COR-L47 (cell line): ENCODE measurements around the gene POR.
"Not testable (repeated sequence)": the region's sequence is repeated elsewhere in the genome, so short reads cannot be mapped to it uniquely, and the experiment has no call there.

Source experiments
- DNase-seq: peaks from one replicate; lab custom pipeline; 2025; lab: John Stamatoyannopoulos, UW

Gene POR

DNA sequence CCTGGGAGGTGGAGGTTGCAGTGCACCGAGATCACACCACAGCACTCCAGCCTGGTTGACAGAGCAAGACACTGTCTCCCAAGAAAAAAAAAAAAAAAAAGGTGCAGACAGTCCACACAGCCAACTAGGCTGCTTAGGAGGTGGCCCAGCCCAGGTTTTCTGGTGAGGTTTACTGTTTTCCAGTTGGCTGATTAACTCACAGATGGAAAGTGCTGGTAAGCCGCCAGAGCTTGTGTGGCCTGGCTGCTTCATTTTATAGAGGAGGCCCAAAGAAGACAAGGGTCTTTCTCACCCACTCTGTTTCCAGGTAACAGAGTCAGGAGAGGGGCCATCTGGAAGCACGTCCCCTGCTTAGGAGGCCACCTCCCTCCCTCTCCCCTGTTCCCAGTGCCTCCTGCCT is 29.9 kb upstream of the POR start:
- DNase-seq = no peak

DNA sequence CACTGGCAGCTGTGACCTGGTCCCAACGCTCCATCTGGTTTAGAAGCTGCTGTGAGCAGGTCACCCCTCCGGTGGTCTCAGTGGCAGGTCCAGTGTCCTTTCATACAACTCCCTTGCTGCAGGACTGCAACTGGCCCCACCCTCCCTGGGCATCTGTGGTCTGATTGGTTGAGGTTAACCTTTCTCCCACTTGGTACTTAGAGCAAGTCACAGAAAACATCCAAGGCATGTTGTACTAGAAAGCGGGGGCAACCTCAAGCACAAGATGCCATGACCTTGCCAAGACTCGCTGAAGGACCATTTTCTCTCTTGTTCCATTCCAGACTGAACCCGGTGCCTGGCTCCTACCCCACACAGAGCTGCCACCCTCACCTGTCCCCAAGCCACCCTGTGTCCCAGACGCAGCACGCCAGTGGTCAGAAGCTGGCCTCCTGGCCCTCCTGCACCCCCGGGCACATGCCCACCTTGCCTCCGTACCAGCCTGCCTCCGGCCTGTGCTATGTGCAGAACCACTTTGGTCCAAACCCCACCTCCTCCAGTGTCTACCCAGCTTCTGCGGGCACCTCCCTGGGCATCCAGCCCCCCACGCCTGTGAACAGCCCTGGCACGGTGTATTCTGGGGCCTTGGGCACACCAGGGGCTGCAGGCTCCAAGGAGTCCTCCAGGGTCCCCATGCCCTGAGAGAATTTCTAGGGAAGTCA is 27.1 kb upstream of the POR start:
- DNase-seq = no peak

DNA sequence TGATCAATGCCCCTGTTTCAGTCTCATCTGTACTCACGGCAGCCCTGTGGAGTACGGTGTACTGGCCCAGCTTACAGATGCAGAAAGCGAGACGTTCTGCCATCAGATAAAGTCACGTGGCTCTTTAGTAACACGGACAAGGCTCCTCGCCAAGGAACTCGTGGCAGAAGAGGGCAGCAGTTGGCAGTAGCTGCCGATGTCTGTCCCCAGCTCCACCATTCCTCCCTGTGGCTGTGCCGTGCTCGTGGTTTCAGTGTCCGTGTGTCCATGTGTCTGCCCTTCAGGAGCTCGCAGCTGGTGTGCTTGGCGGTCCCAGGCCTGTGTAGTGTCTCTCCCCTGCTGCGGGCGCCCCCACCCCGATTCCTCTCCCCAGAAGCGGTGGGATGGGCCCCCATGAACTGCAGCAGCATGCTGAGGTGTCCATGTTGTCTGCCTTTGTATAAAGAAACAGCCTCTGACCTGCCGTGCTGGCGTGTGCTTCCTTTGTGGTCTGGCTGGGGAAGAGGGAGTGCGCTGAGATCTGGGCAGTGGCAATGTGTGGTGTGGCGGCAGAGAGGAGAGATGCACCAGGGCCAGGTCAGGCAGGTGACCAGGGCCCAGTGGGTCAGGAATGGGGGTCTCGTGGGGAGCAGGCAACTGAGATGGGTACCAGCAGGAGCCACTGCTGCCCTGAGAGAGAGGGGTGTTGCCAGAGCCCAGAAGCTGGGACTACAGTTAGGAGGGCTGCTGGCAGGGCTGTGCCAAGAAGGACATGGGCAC is 26.3 kb upstream of the POR start:
- DNase-seq = no peak

DNA sequence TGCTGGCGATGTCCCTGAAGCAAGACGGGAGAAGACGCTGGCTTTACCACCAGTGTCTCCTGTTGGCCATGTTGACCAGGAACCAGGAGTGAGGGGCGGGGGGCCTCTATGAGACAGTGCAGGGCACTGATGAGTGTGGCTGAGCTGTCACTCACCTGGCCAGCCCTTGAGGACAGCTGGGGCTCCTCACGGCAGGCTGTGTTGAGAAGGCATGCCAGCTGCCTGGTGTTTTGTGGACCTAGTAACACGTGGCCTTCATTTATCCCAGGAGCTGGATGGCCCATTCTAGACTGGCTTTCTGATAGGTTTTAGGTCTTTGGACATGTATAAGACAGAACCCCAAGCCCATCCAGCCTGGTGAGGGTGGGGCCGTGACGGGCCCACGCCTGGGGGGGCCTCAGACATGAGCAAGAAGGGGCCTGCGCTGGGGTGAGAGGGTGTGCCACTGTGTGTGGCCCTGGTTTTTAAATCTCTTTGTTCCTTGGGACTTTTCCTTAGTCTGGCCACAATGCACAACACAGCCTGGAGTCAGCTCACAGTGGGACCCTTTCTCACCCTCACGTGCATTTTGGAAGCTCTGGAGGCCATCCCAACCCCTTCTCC is 25.6 kb upstream of the POR start:
- no peak for DNase-seq

DNA sequence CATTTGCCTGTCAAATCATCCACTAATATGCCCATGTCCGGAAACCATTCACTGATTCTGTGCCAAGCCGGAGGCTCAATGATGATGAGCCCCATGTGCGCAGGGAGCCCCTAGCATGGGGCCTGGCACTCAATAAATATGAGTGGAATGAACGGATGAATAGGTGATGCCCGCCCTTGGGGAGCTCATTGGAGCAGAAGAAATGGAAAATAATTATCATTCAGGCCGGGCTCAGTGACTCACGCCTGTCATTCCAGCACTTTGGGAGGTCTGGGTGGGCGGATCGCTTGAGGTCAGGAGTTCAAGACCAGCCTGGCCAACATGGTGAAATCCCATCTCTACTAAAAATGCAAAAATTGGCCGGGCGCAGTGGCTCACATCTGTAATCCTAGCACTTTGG is 25.1 kb upstream of the POR start:
- DNase-seq = no peak

DNA sequence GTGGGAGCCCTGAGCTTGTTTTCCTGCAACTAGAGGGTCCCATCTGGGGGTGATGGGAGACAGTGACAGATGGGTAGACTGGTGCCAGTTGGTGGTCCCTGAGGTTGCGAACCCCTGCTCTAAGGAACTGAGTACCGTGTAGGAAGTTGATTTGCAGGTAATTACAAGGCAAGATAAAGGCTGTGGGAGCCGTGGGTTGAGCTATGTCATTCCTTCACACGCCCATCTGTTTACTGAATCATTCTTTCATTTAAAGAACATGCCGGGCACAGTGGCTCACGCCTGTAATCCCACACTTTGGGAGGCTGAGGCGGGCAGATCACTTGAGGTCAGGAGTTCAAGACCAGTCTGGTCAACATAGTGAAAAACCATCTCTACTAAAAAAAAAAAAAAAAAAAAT is 23.7 kb upstream of the POR start:
- not testable (repeated sequence) for DNase-seq

DNA sequence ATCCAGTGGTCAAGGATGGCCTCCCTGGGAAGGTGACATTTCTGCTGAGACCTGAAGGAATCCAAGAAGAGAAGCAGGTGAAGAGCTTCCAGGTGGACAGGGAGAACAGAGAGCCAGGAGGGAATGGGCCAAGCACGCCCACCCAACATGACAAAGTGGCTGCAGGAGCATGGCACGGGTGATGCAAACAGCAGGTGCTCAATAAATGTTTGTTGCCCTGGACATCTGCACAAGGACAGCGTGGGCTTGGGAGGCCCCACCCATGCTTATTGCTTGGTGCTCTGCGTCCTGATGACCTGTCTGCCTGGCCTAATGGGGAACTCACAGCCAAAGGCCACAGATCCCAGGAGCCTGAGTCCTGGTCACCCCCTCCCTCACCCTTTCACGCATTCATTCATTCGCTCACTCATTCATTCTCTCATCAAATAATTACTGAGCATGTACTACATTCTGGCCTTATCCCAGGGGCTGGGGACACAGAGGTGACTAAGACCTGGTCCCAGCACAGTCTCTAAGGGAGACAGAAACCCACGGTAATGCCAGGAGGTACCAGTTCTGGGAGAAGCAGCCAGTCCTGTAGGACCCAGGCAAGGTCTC is 23.0 kb upstream of the POR start:
- no peak for DNase-seq

DNA sequence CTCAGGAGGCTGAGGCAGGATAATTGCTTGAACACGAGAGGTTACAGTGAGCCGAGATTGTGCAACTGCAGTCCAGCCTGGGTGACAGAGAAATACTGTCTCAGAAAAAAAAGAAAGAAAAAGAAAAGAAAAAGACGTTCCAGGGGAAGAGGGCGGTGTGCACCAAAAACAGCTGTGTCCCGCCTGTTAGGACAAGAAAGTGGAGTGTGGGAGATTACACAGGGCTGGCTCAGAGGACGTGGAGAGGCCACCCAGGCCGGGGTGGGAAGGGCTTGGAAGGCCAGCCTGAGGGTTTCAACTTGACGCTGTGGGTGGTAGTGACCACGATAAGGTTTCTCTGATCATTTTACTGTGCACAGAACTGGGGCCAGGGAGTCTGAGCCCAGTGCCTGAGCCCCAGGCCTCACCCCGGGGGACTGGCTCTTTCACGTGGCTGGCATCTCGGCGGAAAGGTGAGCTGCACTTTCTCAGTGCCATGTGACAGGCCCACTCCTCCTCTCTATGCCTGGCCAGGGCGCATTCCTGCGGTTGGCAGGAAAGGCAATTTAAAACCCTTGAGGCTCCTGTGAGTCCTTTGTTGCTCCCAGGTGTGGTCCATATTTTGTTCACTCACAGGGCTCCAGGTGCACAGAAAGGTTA is 22.2 kb upstream of the POR start:
- no peak for DNase-seq

DNA sequence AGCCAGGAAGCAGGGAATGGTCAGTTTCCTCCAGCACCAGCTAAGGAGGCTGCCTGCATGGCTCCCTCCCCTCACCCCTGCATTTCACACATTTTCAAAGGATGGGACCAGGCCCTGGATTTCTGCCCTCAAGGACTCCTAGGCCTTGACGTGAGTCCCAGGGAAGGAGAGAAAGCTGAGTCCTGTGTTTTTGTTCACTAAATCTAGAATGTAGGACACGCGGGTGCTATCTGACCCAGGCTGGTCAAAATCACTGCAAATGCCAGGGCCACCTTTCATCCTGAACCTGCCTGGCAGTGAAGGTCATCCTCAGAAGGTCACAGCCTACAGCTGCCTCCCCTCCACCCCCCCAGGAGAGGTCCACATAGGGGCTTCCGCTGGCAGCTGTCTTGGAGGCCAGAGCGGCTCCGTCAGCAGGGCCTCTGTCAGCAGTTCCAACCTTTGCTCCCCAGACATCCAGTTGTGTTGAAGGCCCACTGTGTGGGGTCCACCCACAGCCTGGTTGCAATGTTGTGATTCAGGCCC is 18.1 kb upstream of the POR start:
- no peak for DNase-seq

DNA sequence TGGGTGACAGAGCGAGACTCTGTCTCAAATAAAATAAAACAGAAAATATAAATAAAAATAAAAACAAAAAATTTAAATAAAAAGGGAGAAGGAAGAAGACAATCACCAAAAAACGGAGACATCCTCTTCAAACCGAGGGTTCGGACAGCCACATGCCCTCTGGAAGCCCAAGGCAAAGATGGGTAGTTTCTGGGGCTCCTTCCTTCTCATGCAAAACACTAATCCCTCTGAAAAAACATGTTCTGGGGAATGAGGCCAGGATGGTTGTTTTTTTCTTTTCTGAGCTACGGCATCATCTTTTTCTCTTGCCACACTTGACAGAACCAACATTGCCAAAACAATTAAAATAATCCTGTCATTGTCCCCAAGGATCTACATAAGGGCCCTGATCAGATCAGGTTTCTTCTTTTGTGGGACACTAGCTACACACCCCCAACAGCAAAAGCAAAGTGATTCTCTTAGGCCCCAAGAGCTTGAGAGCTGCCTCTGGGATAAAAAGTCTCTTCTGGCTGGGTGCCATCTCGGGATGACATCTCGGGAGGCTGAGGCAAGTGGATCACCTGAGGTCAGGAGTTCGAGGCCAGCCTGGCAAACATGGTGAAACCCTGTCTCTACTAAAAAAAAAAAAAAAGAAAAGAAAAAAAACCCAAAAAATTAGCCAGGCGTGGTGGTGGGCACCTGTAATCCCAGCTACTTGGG is 14.2 kb upstream of the POR start:
- DNase-seq = no peak

DNA sequence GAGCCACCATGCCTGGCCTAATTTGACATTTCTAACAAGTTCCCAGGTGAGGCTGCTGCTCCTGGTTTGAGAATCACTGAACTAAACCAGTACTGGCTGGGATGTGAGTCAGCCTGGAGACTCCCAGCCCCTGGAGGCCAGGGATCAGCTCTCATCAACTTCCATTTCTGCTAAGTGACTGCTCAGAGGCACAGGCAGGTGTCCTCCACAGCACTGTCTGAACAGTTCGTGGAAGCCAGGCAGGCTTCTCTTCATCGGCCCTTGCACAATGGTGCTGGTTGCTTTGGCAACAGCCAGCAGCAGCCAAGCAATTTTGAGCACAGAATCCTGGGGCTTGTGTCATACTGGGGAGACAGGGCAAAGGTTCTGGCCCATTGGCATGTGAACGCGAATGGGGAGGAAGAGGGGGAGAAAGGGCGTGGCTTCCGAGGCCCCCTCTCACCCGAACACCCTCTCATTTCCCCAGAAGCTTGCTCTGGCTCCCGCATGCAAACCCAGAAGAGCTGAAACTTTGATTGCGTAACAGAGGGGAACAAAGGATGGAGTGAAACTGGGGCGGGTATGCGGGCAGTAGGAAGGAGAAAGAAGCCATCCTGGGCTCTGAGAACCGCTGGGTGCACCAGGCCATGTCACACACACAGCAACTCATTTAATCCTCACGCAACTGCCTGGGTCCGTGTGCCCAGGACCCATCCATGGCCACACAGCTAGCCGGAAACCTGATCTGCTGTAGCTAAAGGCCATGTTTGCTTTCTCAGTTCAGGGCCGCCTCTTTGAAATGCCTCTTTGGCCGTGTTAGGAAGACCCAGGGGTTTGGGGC is 9.0 kb upstream of the POR start:
- peak; percentile 44 for DNase-seq

DNA sequence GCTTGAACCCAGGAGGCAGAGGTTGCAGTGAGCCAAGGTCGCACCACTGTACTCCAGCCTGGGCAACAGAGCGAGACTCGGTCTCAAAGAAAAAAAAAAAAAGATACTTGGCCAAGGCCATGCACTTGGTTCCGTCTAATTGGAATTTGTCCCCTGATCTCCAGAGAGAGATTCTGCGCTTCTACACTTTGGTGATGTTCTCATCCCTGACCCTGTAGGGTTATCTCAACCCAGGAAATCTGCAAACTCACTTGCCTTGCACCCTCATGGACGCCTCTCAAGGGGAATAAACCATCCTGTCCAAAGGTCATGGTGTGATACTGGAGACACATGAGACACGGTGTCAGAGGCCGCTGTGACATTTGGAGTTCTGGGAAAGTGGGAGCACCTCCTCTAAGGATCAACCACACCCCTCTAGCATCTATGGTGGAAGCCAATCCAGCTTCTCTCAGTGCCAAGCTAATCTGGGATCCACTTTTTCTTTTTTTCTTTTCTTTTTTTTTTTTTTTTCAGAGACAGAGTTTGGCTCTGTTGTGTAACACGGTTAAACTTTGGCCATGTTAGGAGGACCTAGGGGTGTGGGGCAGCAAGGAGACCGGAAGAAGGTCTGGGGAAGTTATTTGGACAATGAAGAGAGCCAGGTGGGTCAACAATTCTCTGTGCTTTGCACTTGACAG is 7.8 kb upstream of the POR start:
- no peak for DNase-seq

DNA sequence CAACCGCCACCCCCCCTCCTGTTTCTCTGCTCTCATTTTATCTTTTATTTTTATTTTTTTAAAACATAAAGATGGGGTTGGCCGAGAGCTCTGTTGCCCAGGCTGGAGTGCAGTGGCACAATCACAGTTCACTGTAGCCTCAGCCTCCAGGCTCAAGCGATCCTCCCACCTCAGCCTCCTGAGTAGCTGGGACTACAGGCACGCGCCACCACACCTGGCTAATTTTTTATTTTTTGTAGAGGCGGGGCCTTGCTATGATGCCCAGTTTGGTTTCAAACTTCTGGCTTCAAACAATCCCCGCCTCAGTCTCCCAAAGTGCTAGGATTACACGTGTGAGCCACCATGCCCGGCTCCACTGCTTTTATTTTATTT is 7.3 kb upstream of the POR start:
- not testable (repeated sequence) for DNase-seq

DNA sequence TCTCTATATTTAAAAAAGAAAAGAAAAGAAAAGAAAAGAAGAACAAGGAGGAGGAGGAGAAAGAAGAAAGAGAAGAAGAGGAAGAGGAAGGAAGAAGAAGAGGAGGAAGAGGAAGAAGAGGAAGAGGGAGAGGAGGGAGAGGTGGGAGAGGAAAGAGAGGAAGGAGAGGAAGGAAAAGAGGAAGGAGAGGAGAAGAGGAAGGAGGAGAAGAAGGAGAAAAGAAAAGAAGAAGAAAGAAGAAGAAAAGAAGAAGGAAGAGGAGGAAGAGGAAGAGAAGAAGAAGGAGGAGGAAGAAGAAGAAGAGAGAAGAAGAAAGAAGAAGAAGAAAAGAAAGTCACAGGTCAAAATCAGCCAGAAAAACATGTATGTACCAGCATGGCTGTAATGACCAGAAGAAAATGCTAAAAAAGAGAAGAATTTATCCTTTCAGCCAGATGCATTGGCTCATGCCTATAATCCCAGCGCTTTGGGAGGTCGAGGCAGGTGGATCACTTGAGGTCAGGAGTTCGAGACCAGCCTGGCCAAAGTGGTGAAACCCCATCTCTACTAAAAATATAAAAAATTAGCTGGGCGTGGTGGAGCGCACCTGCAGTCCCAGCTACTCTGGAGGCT is 5.3 kb upstream of the POR start:
- no peak for DNase-seq

DNA sequence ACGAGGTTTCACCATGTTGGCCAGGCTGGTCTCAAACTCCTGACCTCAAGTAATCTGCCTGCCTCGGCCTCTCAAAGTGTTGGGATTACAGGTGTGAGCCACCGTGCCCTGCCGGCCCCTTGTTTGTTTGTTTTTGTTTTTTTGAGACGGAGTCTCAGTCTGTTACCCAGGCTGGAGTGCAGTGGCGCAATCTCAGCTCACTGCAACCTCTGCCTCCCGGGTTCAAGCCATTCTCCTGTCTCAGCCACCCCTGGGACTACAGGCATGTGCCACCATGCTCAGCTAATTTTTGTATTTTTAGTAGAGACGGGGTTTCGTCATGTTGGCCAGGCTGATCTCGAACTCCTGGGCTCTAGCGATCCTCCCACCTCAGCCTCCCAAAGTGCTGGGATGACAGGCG is 3.8 kb upstream of the POR start:
- not testable (repeated sequence) for DNase-seq

DNA sequence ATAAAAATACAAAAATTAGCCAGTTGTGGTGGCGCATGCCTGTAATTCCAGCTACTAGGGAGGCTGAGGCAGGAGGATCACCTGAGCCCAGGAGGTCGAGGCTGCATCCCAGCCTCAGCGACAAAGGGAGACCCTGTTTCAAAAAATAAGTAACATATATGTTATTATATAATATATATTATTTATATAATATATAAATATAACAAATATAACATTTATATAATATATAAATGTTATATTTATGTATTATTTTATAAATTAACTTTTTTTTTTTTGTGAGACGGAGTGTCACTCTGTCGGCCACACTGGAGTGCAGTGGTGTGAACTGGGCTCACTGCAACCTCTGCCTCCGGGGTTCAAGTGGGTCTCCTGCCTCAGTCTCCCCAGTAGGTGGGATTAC is 1.5 kb upstream of the POR start:
- no peak for DNase-seq

DNA sequence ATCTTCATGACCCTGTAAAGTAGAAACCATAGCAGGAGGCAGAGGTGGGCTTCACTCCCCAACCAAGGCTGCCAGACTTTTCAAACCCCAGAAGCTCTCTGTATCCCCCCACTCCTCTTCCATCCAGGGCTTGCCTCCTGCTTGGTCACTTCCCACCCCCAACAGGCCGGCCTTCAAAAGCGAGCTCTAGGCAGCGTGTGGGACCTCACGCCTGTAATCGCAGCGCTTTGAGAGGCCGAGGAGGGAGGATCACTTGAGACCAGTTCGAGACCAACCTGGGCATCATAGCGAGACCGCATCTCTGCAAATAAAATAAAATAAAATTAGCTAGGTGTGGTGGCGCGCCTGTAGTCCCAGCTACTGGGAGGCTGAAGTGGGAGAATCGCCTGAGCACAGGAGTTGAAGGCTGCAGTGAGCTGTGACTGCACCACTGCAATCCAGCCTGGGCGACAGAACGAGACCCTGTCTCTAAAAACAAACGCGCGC is 743 bp upstream of the POR start:
- no peak for DNase-seq

DNA sequence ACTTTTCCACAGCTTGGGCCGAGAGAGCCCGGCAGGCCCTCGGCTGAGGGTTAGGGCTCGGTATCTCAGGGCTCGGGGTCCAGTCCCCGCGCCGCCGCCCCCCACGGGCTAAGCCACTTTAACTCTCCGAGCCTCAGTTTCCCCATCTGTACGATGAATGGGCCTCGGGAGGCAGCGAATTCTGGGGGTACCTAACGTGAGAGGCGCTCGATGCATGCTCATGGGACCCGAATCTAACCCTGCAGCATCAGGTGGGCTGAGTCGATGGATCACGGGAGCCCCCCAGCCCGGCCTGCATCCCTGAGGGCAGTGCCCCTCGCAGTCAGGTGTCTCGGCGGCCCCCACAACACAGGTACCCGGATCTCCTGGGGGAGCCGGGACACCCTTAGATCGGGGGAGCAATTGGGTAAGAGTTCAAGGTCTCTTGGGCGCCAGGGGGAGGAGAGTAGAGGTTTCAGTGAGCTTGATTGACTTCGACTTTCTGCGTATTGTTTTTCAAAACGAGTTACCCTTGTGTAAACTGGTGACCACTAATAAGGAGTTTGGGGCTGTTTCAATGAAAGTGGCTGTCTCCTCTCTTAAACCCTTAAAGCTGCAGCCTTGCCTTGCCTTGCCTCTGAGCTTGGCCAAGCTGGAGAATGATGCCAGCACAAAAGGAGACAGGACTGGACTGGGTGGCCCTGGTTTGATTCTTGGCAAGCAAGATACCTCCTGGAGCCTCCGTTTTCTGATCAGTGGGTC is 631 bp downstream of the POR start:
- DNase-seq = peak; percentile 11

DNA sequence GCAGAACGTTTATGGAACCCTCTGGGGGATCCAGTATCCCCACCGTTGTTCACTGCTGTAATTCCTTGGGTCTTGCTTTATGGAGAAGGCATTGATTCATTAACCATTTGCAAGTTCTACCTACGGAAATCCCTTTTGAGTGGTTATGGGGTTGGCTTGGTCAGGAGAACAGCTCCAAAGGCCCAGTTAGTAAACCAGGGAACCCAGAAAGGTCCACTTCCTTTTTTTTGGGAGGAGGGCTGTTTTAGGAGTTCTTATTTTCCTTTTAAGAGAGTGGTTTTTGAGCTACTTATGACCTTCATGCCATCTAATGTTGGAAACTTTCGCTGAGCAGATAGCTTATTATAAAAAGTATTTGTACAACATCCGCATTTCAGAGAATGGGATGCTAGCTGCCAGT is 1.3 kb downstream of the POR start:
- no peak for DNase-seq
